GM21576 (cell line): ENCODE results near the gene MYOZ2.

Source experiments
- ATAC-seq: cut with Tn5 transposase; IDR thresholded peaks from one replicate; pipeline ENCODE4 v1.9.1; 2021; ENCODE audit warnings: mild to moderate bottlenecking, moderate library complexity; ENCODE audit not compliant: unreplicated experiment

The MYOZ2 gene

DNA sequence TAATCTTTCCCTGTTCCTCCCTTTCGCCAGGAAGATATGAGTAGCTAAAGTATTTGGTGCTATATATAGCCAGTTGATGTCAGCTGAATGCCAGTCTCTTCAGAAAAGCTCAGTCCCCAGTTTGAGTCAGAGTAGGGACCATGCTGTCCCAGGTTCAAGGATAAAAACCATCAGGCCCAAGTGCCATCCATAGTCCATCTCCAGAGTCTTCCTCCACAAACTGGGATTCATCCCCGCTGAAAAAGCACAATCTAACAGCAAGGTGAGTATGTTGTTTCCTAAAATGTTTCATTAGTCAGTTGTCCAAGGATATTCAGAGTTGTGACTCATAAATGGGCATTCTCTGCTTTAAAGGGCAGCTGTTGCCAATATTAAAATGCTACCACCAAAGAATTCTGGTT lies at the start of gene MYOZ2:
MYOZ2 (plus strand) TSS at position 112 of the 401 bp plus-strand sequence. CDS start 694 bp downstream, outside the sequence.
- ATAC-seq = no peak

DNA sequence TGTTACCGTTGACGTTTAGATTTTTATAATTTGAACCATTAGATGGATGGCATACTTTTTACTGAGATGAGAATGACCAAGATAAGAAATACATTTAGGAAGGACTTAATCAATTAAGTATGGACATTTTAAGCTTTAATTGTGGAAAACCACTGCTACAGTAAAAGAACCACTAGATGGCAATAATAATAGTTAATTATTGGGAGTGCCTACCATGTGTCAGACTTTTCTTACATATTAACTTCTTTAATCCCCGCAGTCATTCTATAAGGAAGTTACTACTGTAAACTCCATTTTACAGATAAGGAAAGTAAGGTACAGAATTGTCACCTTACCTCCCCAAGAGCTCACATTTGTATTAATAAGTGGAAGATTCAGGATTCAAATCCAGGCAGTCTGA lies 48.5 kb upstream of the MYOZ2 start:
- ATAC-seq = no peak

GRCh38 chr4:119087656-119088055 lies 48.0 kb upstream of the MYOZ2 start:
- ATAC-seq = no peak

GRCh38 chr4:119093042-119093827 lies 42.4 kb upstream of the MYOZ2 start:
- no peak for ATAC-seq

DNA sequence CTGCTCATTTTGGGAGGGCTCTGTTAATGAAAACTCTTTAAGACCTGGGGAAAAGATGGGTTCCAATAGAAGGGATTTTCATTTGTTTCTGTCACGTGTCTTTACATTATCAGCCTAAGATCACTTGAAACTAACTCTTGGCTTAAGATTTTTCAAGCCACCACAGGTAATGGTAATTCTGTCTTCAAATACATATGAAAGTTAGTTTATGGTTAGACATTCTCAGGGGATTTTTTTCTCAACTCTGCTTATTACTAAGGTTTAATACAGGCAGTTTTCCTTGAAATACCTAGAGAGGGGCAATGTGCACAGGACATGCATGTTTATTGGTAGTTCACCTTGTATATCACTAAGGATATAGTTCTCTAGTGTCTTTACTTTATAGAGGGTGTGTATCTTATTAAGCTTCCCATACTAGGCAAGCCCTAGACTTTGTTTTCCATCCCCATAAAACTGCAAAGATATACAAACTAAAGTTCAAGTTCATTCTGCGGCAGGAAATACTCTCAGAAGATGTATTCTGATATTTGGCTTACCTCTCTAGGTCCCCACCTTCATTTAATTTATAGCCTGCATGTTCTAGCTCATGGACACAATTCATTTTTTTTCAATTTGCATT lies 38.2 kb upstream of the MYOZ2 start:
- no peak for ATAC-seq

- no peak for ATAC-seq
Observed at GRCh38 chr4:119098306-119098705, 37.3 kb upstream of the MYOZ2 start.

DNA sequence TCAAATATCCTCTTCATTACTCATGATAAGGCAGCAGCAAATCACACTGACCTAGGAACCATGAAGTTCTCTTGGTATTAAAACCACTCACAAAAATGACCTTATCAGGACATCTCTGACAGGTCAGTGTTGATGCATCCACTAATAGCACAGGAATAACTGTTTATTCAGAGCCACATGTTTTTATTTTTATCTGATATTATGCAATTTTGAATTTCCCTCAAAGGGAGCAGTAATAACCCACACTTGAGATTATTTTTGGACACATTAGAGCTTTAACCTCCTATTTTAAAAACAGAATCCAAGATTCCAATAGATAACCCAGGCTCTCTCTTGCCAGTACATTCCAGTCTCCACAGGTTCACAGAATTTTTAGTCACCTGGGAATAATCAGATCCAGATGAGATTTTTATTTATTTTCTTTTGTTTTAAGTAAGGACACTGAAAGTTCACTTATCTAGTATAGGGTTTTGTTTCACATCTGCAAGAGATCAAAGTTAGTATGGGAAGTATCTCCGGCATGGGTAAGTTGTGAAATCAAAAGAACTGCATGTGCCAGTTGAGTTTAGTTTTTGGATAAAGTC lies 36.3 kb upstream of the MYOZ2 start:
- no peak for ATAC-seq

DNA sequence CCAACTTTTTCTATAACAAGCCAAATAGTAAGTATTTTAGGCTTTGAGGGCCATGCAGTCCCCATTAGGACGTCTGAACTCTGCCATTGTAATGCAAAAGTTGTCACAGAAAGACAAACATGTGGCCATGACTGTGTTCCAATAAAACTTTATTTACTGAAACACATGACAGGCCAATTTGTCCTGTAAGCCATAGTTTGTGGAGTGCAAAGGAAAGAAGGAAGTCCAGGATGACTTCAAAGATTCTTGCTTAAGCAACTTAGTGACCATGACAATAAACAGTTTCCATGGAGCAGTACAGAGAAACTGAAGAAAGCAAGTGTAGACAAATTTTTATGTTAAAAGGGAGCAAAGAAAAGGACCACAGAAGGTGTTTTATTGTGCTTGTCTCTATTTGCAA lies 35.0 kb upstream of the MYOZ2 start:
- ATAC-seq = no peak

DNA sequence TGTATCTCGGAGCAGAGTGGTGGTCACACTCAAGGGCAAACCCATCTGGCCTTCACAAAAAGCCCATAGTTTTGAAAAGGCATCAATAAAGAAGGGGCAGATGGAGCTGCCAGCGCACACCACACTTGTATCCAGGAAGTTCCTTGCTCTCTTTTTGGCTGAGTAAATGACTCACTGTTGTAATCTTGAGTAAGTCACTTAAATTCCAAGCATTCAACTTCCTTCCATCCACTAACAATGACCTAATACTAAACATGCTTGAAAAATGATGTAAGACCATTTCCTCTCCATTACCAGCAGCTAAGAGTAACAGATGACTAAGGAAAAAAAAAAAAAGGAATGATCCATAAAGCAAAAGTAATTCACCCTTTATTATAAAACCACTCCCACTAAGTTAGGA lies 32.4 kb upstream of the MYOZ2 start:
- no peak for ATAC-seq

DNA sequence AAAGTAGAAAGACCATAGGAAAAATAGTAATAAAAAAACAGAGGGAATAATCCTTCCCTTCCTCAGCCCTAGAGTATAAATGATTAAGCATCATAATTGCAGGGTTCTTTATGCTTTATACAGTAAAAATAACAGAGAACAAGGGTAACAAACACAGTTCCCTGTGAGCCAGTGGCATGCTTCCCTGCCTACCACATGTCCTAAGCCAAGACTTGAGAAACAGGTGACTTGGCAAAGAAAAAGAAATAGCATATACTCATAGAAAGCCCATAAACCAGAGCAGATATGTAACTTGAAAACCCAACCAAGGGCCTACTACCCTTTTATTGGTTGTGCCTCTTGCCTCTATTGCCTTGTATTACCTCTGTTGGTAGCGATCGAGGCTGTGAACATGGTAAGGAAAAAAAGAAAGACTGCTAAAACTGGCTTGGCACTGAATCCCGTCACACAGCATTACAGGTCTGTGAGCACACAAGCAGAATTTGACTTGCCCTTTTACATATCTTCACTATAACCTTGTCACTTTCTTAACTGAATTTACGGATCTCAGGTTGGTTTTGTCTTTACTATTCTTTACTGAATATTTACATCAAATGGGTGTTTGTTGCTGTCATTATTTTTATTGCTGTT lies 30.9 kb upstream of the MYOZ2 start:
- ATAC-seq = no peak

GRCh38 chr4:119105605-119106004 lies 30.0 kb upstream of the MYOZ2 start:
- ATAC-seq = no peak

DNA sequence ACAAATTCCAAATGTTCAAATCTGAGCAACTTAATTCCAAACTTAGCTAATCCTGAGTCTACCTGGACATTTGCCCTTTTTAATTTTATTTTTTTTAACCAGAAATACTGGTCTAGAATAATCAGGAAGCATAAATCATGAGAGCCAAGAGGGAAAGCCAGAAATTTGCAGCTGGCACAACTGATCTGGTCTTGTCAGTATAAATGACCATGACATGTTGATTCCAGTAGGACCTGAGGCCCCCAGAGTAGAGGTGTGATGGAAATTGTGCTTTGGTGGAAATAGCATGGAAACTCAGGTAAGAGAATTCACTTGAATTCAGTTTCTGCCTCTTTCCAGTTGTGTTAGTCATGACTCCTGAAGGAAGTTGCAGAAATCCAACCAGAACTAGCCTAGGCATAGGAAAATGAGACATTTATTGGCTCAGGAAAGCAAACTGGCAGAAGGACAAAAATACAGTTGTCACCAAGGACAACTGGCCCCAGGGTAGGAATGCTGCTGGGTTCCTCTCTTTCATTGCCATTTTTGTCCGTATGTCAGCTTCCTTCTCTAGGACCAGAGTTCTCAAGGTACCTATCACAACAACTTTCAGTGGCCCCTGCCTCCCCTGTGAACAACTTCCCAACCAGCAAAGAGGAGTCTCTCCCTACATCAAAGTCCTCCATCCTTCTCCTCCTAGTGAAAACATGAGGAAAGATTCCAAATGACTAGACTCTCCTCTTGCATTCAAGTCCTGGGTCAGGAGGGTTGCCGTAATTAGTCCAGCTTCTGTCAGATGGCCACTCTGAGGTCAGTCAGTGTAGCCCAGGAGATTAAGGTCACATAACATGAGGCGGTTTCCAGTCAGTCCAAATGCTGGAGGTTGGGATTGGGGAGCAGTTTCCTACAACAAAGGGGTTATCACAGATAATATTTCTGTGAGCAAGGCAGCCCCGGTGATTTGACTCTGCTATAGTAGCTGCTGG lies 29.3 kb upstream of the MYOZ2 start:
- no peak for ATAC-seq

- ATAC-seq = no peak
Observed at GRCh38 chr4:119110121-119110520, 25.5 kb upstream of the MYOZ2 start.

DNA sequence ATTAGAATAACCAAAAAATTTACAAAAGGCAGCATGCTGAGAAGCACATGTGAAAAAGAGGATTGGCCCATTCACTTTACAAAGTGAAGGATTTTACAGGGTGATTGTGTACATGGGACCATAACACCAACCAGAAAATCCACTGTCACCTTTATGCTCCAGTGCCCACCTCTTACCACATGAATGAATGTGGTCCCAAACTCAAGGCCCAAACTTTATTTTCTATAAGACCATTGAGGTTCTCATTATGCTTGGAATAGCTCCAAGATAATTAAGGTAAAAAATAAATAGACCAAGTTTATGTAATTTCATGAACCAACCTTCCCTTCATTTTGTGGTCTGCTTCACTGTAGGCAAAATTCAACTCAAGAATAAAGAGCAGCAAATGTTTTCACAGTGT lies 24.3 kb upstream of the MYOZ2 start:
- ATAC-seq = no peak

- ATAC-seq = no peak
Observed at GRCh38 chr4:119113033-119113655, 22.5 kb upstream of the MYOZ2 start.

GRCh38 chr4:119116021-119116420 lies 19.6 kb upstream of the MYOZ2 start:
- no peak for ATAC-seq

DNA sequence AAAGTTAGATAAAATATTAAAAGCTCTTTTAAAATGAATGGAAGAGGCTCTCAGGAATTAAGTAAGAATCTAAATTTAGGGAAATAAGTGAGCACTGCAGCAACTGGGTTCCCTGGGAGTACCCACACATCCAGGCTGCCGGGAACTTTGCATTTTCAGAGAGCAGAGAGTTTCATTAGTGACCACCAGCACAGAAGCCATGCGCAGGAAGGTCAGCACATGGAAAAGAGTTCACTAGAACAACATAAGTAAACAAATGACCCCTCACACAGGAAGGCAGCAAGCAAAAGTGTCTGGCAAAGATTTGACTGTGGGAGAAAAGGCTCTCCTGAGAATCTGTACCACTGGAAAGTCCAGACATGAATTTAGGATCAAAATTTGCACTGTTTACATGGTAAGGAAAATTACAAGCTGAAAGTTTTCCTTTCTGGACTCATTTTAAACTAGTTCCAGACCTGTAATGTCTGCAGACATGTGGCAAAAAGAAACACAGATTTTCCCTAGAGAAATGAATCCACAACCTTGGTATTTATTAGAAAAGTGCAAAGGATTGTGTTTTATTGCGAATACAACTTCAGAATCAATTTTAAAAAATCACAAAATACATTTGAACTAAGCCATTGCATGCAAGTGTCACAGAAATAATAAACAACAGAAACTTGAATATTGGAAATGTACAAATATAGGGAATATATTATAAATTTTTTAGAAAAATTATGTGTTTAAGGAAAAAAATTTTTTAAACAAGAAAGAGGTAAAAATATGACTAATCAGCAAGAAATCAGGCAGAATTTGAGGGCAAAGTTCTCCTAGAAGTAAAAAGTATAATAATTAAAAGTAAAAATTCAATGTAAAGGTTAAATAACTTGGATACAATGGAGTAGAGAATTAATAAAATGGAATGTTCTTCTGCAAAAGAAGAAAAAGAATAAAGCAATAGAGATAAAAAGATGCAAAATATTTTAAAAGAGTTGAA lies 18.4 kb upstream of the MYOZ2 start:
- ATAC-seq = no peak

DNA sequence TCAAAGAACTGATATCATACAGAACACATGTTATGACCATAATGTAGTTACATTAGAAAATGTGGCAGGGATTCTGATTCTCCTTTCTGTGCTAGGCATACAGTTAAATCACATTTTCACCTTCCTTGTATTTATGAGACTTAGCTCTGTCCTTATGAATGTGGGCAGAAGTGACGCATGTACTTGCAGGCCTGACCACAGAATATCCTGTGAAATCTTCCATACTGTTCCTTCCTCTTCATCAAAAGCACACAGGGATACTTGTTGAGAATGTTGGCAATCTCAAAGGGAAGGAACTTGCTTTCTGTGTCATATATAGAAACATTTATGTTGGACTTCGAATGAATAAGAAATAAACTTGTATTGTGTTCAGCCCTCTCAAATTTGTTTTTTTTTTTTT lies 17.2 kb upstream of the MYOZ2 start:
- no peak for ATAC-seq

- ATAC-seq = no peak
Observed at GRCh38 chr4:119124352-119124751, 11.3 kb upstream of the MYOZ2 start.
